Measurements from ENCODE around the gene SLCO6A1.
"Not testable (repeated sequence)": the region's sequence is repeated elsewhere in the genome, so short reads cannot be mapped to it uniquely, and the experiment has no call there.

Gene SLCO6A1, protein sequence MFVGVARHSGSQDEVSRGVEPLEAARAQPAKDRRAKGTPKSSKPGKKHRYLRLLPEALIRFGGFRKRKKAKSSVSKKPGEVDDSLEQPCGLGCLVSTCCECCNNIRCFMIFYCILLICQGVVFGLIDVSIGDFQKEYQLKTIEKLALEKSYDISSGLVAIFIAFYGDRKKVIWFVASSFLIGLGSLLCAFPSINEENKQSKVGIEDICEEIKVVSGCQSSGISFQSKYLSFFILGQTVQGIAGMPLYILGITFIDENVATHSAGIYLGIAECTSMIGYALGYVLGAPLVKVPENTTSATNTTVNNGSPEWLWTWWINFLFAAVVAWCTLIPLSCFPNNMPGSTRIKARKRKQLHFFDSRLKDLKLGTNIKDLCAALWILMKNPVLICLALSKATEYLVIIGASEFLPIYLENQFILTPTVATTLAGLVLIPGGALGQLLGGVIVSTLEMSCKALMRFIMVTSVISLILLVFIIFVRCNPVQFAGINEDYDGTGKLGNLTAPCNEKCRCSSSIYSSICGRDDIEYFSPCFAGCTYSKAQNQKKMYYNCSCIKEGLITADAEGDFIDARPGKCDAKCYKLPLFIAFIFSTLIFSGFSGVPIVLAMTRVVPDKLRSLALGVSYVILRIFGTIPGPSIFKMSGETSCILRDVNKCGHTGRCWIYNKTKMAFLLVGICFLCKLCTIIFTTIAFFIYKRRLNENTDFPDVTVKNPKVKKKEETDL

DNA sequence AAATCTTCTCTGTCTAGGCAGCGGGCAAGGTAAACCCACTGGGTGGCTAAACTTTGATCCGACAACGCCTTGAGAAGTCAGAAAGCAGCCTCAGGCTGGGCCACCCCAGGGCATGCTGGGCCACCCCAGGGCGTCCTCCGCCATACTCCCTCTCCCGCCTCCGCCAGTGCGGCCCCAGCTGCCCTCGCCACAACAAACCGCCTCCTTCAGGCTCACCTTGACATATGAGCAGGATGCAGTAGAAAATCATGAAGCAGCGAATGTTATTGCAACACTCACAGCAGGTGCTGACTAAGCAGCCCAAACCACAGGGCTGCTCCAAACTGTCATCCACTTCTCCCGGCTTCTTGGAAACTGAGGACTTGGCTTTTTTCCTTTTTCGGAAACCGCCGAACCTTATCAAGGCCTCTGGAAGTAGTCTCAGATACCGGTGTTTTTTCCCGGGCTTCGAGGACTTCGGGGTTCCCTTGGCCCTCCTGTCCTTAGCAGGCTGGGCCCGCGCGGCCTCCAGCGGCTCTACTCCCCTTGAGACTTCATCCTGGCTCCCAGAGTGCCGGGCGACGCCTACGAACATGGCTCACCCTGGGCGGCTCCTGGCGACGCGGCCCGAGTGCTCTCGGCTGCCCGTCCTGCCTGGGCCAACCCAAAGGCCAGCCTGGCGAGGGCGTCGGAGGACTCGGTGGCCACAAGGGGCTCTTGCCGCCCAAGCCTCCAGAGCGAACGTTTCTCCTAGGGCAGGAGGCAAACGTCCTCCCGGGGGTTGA is at the start of gene SLCO6A1:
Gene SLCO6A1, minus strand, starts transcription at position 731 of the 764 bp plus-strand sequence. Its CDS starts 157 bp downstream, at position 574.
- in situ Hi-C loops (cut with MboI; ENCODE audit: low sequenced_read_pairs), result no loop called here

DNA sequence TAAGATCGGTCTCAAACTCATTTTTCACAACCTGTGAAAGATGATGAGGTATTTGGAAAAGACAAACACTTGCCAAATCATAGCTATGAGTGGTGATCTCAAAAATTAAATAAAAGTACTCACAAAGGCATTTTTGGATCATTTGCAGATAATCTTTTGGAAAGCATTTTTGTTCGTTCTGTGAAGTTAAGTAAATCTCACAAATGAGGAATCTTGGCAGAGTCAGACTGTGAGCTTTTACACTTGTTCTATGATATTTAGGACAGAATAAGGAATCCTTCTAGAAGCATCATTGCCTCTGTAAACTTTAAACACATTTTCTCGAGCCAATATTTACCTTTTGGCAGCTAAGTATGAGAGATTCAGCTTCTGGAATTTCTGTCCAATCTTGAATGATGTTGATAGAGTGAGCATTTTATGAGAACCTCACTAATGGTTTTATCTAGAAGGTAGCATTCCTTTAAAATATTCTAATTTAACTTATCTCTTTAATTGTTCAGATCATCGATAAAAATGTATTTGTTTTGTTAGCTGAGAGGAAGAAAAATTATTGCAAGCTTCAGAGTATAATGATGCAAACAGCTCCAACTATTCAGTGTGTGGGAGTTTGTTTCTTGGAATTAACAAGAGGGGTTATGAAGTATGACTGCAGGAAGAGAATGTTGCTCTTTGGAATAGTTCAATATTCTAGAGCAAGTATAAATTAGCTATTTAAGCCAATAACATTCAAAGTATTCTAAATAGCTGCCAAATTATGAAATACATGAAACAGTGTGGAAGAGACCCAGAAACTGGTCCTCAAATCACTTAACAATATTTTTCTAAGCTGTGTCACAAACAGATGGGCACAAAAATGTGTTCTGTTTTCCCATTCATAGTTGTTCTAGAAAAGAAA is 48.6 kb upstream of the SLCO6A1 start:
- in situ Hi-C loops (cut with MboI; ENCODE audit: low sequenced_read_pairs), result no loop called here

DNA sequence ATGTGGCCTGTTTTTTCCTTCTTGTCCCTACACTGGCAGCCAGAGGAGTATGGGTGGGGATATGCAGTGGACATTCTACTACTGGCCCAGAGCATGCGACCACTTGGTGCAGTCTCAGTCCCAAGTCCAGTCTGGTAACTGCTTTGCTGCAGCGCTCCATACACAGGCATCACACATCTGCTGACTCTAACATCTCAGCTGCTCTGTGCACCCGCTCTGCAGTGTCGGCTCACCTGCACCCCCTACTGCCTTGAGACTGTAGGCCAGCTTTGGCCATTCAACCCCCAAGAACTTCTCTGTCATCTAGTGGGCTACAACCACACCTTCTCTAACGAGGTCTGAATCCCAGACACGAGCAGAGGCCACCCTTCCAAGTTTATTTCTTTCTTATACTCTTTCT is 46.4 kb upstream of the SLCO6A1 start:
- in situ Hi-C loops (cut with MboI; ENCODE audit: low sequenced_read_pairs), result no loop called here

DNA sequence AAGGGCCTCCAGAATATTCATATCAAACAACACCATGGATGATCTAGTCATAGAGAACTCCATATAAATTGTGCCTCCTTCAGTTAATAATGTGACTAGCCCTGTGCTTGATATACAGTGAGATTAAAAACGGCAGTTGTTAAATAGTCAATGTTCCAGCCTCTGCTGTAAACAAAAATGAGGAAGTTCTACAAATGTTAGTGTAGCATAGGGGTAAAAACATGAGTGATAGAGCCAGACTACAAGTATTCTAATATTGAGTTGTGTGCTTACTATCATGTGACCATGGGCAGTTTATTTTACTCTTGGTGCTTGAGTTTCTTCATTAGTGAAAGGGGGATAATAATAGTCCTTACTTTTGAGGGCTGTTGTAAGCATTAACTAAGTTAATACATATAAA is 43.3 kb upstream of the SLCO6A1 start:
- in situ Hi-C loops (cut with MboI; ENCODE audit: low sequenced_read_pairs), result no loop called here

DNA sequence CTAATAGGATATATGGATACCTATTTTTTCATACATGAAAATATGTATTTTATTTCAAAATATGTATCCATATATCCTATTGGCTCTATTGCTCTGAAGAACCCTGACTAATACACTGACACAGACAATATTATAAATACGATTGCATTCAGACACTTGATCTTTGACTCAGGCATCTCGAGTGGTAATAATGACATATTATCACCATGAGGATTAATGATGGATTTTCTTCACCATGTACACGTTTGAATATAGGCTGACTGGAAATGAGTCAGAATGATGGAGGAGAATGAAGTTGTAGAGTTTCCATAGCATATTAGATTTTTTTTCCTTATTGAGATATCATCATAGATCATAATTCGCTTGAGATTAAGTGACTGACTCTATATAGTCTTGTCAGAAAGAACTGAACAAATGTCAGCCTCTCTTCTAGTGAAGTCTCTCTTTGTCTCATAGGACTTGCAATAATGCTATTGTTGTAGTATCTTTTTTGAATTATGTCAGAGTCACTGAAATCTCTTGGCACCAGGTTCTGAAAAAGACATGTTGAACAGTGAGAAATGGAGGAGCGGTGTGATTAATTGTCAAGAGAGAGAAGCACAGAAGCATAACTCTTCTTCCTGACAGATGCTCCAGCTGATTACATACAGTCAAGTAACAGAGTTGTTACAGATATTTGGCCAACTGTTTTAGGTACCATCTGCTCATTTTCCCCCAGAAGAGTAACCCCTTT is 41.4 kb upstream of the SLCO6A1 start:
- in situ Hi-C loops (cut with MboI; ENCODE audit: low sequenced_read_pairs), result no loop called here

DNA sequence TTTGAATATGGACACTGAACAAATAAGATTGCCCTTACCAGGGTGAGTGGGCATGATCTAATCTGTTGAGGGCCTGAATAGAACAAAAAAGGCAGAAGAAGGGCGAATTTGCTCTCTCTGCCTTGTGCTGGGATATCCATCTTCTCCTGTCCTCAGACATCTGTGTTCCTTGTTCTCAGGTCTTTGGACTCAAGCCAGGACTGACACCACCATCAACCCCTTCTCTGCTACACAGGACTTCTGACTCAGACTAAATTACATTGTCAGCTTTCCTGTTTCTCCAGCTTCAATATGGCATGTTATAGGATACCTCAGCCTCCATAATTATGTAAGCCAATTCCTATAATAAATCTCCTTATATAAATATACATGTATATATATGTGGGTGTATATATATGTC is 40.8 kb upstream of the SLCO6A1 start:
- in situ Hi-C loops (cut with MboI; ENCODE audit: low sequenced_read_pairs), result no loop called here

DNA sequence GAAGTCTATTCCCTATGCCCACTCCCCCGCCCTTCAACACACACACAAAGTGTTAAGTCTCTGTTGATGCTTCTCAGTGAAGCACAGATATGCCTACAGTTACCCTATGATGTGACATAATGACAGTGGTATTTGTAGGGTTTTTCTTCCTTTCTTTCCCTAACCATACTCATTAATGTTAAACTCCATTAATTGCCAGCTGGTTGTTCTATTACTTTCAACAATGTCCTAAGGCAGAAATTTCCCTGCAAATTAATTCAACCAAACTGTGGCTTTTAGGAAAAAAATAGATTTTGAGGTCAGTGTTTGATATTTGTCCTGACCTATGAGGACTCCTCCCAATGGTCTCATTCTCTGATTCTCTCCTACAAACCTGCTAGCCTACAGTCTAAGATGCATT is 38.2 kb upstream of the SLCO6A1 start:
- in situ Hi-C loops (cut with MboI; ENCODE audit: low sequenced_read_pairs), result no loop called here

DNA sequence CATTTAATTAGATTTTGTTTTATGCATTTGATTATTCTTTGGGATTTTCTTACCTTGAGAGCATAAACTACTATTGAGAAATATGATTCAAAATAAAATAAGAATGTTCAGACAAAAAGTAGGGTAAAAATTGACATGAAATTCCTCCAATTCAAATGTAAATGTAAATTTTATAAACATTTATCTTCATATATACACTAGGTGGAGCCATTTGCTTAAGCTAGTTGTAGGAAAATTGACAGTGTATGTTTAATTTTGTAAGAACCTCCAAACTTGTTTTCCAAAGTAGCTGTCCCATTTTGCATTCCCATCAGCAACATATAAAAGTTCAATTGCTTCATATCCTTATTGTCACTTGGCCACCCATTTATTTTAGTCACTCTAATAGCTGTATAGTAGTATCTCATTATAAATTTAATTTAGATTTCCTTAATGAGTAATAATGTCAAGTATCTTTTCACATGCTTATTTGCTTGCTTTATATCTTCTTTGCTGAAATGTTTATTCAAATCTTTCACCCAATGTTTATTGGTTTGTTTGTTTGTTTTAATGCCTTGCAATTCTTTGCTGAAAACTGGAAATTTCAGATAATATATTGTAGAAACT is 37.6 kb upstream of the SLCO6A1 start:
- in situ Hi-C loops (cut with MboI; ENCODE audit: low sequenced_read_pairs), result no loop called here

DNA sequence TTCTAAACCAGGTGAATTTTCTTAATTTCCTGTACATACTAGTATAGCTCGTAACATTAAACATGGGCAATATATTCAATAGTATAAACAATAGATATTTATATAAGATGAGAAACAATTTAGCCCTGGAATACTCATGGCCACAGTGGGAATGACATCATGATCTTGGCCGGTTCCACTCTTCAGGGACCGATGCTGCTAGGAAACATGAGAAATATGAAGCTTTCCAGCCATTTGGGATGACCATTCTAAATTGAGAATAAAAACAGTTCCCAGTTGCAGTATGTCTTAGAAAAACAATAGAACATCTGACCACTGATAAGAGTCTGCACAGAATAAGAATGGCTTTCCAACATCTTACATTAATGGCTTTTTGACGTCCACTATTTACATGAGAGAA is 33.3 kb upstream of the SLCO6A1 start:
- in situ Hi-C loops (cut with MboI; ENCODE audit: low sequenced_read_pairs), result no loop called here

DNA sequence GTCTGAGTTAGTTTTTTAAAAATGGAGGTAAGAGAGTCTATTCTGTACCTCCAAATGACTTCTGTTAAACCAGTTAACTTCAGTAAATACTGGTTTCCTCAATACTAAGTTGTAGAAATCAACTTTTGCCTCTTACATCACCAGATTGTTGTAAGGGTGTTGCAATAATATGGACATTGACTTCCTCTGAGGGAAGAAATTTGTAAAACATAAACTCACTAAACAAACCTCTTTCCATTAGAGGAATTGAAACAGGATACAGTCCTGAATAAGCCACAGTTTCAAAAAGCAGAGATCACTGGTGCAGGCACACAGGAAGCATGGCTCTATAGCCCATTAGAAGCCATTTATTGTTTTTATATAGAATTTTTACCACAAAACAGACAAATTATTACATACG is 32.7 kb upstream of the SLCO6A1 start:
- in situ Hi-C loops (cut with MboI; ENCODE audit: low sequenced_read_pairs), result no loop called here

DNA sequence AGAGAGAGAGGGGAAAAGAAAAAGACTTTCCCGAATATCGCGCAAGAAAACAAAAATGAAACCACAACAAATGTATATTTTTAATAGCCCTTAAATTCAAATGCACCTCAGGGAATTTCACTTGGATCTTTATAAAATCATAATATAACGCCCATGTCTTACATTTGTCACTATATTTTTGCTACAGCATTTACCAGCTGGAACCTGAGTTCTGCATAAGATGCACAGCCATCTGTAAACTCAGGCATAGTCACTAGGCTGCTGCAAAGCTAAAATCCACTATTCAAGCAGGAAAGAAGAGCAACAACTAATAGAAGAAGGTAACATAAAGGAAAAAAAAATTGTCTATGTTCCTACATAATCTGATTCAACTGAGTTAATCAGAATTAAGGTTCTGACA is 30.6 kb upstream of the SLCO6A1 start:
- in situ Hi-C loops (cut with MboI; ENCODE audit: low sequenced_read_pairs), result no loop called here

DNA sequence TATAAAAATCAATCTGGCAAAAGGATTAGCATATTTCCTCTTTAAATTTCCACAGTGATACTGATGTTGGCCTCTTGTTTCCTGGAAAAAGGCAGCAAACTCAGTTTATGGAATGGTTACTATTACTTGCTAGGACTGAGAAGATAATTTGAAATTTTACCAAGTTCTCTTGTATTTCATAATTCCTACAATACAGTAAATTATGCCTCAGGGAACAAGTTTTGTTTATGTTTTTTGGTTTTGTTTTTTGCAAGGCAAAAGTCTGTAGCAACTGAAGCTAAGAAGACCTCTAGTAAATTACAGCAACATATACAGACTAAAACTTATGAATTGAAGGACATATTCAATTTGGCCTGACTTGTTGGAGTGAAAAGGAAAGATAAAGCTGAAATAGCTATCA is 30.2 kb upstream of the SLCO6A1 start:
- in situ Hi-C loops (cut with MboI; ENCODE audit: low sequenced_read_pairs), result no loop called here

DNA sequence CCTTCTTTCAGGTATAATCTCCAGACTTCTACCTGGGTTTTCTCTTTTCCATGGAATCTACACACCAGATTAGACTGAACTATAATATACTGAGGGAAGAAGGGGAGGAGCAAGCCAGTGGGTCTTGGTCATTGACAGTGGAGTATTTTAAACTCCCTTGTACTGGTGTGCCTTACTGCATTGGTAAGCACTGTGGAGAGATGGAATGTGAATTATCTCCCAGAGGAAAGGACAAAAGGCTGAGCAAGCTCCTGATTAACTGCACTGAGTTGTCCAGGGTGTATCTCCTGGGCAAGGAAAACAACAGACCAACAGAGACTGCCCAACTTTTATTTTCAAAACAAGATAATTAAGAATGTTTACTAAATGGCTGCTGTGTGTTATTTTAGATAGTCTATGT is 29.8 kb upstream of the SLCO6A1 start:
- in situ Hi-C loops (cut with MboI; ENCODE audit: low sequenced_read_pairs), result no loop called here

DNA sequence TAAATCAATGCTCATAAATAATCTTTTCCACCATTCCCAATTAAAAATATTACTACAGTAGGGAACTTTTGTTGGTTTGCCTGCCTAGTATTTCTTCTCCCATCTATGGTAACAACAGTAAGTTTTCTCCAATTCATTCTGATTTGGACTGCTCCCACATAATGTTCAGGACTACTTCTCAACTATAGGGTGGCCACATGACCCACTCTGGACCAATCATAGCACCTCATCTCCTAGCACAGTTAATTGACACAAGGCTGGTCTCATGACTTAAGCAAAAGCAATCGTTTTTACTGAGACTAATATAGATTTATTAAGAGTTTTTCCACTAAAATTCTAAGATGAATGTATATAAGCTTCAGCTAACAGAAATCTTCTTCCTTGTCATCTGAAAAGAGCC is 28.7 kb upstream of the SLCO6A1 start:
- in situ Hi-C loops (cut with MboI; ENCODE audit: low sequenced_read_pairs), result no loop called here

DNA sequence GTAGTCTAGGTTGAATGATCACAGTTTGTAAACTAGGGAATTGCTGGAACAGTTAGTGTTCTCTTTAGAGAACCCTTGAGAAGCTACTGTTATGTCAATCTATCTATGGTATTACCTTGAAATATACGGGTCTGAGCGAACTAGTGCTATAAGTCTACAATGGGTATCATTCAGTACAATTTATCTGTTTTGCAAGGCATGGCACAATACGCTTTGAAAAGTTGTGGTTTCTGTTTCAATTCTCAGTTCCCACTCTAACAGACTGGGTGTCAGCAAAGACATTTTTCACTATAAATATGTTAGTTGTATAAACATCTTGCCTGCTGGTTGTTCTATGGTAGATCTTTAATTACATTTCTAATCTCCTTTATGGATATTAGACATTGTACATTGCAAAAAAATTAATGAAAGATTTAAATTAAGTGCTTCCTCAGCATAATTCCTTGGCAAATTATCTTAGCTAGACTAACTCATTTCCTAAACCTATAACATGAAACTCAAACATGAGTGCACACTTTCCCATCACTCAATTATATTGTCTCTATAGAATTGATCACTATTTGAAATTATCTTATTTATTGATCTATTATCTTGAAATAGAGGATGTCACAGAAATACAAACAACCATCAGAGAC is 24.9 kb upstream of the SLCO6A1 start:
- in situ Hi-C loops (cut with MboI; ENCODE audit: low sequenced_read_pairs), result no loop called here

DNA sequence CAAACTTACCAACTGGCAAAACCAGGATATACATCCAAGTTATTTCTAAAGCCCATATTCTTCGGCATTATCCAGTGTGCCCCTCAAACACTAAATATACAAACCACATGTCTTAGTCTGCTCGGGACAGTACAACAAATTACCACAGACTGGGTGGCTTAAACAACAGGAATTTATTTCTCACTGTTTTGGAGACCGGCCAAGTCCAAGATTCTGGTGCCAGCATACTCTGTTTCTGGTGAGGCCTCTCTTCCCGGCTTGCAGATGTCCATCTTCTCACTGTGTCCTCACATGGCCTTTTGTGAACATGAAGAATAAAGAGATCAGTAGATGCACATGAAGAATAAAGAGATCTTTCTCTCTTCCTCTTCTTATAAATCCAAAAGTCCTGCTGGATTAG is 12.9 kb upstream of the SLCO6A1 start:
- in situ Hi-C loops (cut with MboI; ENCODE audit: low sequenced_read_pairs), result no loop called here

DNA sequence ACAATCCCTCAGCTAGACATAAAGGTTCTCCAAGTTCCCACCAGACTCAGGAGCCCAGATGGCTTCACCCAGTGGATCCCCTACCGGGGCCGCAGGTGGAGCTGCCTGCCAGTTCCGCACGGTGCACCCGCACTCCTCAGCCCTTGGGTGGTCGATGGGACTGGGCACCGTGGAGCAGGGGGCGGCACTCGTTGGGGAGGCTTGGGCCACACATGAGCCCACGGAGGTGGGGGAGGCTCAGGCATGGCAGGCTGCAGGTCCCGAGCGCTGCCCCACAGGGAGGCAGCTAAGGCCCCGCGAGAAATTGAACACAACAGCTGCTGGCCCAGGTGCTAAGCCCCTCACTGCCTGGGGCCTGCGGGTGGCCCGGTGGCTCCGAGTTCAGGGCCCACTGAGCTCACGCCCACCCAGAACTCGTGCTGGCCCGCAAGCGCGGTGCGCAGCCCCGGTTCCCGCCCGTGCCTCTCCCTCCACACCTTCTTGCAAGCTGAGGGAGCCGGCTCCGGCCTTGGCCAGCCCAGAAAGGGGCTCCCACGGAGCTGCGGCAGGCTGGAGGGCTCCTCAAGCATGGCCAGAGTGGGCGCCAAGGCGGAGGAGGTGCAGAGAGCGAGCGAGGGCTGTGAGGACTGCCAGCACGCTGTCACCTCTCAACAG is 7.4 kb downstream of the SLCO6A1 start:
- in situ Hi-C loops (cut with MboI; ENCODE audit: low sequenced_read_pairs), result not testable (repeated sequence)

DNA sequence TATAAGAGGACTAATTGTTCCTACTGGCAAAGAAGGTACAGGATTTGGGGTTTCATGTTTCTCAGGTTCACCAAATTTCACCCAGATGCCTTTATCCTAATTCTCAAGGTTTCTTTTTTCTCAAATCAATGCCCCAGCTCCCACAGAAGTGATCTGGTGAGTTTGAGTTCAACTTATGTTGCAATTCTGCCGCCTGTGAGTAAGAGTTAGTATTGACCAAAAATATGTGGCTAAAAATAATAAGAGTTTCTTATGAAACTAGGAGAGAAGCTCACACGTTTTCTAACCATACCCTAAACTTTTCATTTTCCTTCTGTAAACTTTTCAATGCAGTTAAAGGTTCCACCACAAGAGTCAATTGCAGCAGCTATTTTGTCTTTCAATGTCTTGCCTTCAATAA is 15.1 kb downstream of the SLCO6A1 start:
- in situ Hi-C loops (cut with MboI; ENCODE audit: low sequenced_read_pairs), result no loop called here

Measured in hTERT RPE-1 (cell line).